OCI-LY3 (cell line): ENCODE results near the gene BBS1.
"Not testable (repeated sequence)": the region's sequence is repeated elsewhere in the genome, so short reads cannot be mapped to it uniquely, and the experiment has no call there.

ENCODE experiments used
- H2AFZ ChIP-seq: fragments of 200-600, 300-600 bp; shearing (Covaris generic); 2 replicates; pipeline ENCODE4 v1.6.0; 2014; ENCODE audit warnings: antibody characterized with exemption, low read depth, low read length
- H3K27ac ChIP-seq: fragments of 200-600, 300-600 bp; sonication (generic); 2 replicates; pipeline ENCODE4 v1.5.1; 2014; ENCODE audit warnings: mild to moderate bottlenecking, low read length, moderate library complexity, mixed read lengths
- H3K27me3 ChIP-seq: fragments of 200-600, 300-600 bp; sonication (generic); 2 replicates; pipeline ENCODE4 v1.6.1; 2014; ENCODE audit warnings: low read depth, low read length, mixed read lengths
- H3K36me3 ChIP-seq: fragments of 200-600, 300-600 bp; sonication (generic); replicated peaks from 2 replicates; pipeline ENCODE3; 2014; ENCODE audit warnings: low read depth, low read length, mixed read lengths
- H3K4me1 ChIP-seq: fragments of 300-600, 200-600 bp; sonication (generic); 2 replicates; pipeline ENCODE4 v1.6.1; 2014; ENCODE audit warnings: low read length, mixed read lengths
- H3K4me2 ChIP-seq: fragments of 200-600, 300-600 bp; sonication (generic); 2 replicates; pipeline ENCODE4 v1.6.1; 2014; ENCODE audit warnings: low read length, mixed read lengths
- H3K4me3 ChIP-seq: fragments of 300-600, 200-600 bp; sonication (generic); 2 replicates; pipeline ENCODE4 v1.5.1; 2014; ENCODE audit warnings: antibody characterized with exemption, mild to moderate bottlenecking, low read length, moderate library complexity
- H3K79me2 ChIP-seq: fragments of 300-600, 200-600 bp; shearing (Covaris generic); 2 replicates; pipeline ENCODE4 v1.6.1; 2014; ENCODE audit warnings: mild to moderate bottlenecking, low read length, mixed read lengths
- H3K9ac ChIP-seq: fragments of 300-600, 200-600 bp; shearing (Covaris generic); 2 replicates; pipeline ENCODE4 v1.6.0; 2014; ENCODE audit warnings: mild to moderate bottlenecking, low read length, moderate library complexity
- H3K9me3 ChIP-seq: fragments of 200-600, 300-600 bp; shearing (Covaris generic); 2 replicates; pipeline ENCODE4 v1.6.1; 2014; ENCODE audit warnings: low read length, mixed read lengths; ENCODE audit not compliant: insufficient read depth
- H4K20me1 ChIP-seq: fragments of 200-600, 300-600 bp; sonication (generic); 2 replicates; pipeline ENCODE4 v1.6.1; 2016; ENCODE audit warnings: low read length, mixed read lengths; ENCODE audit not compliant: insufficient read depth
- CTCF ChIP-seq: fragments of 200-600, 300-600 bp; sonication (generic); IDR thresholded peaks from 2 replicates; pipeline ENCODE4 v1.5.1; 2014; ENCODE audit warnings: antibody characterized with exemption, low read length, low read depth
- EZH2phosphoT487 ChIP-seq: fragments of 200-600 bp; shearing (Covaris generic); IDR thresholded peaks from 2 replicates; pipeline ENCODE4 v1.6.1; 2018; ENCODE audit warnings: antibody characterized with exemption, mixed run types, low read depth

Gene BBS1

GRCh38 chr11:66581261-66581660 lies 70.8 kb downstream of the BBS1 start:
- Histone ChIP-seq H3K4me3 (no peak overlapping the region), H2AFZ (no peak overlapping the region), H3K9me3 (peaks cover 5% of the 10 kb centered on the region; the same call in 1 of the 2 replicates), H3K4me1 (no peaks in the 10 kb centered on the region), H3K79me2 (no peaks in the 10 kb centered on the region), H3K27ac (no peak overlapping the region), H3K4me2 (no peak overlapping the region), H3K27me3 (no peaks in the 10 kb centered on the region), H4K20me1 (no peaks in the 10 kb centered on the region), H3K9ac (no peak overlapping the region), H3K36me3 (no peaks in the 10 kb centered on the region)
- TF ChIP-seq EZH2phosphoT487 (no peak), CTCF (no peak)

- H3K4me1 ChIP-seq, H2AFZ ChIP-seq, H3K4me3 ChIP-seq, H3K36me3 ChIP-seq, H3K27ac ChIP-seq, H3K79me2 ChIP-seq, H3K27me3 ChIP-seq, H4K20me1 ChIP-seq, H3K9ac ChIP-seq, H3K4me2 ChIP-seq, H3K9me3 ChIP-seq: not testable (repeated sequence)
These were observed 72.2 kb downstream of the BBS1 start for GRCh38 chr11:66582565-66583147.
